Right ventricle myocardium inferior (tissue), 1 donor: ENCODE measurements around the gene POTEM. TPM values are rescaled to one million over a fixed set of nuclear protein-coding genes. Genes with fewer than 3 reads are reported as not detected.
"Not testable (repeated sequence)": the region's sequence is repeated elsewhere in the genome, so short reads cannot be mapped to it uniquely, and the experiment has no call there.

Source experiments
- ATAC-seq: fragments of 200-7000 bp; cut with Tn5 transposase; one replicate; pipeline ENCODE4 v1.9.1; 2020; ENCODE audit warnings: mild to moderate bottlenecking, moderate library complexity
- DNase-seq: peaks from one replicate; pipeline ENCODE4 v3.0.0; 2021; ENCODE audit errors: missing footprints
- intact Hi-C: fragments of 100-400 bp; cut with DNase I; formaldehyde crosslinking; loops from one replicate; pipeline ENCODE4 v1.11.0; 2022
- total RNA-seq: library from RNA; stranded (reverse); fragmentation: NEBNext Ultra II Directional; extraction: Animal tissue kit (Norgen Biotek cat#: 25700); gene quantifications from one replicate; pipeline ENCODE4 v1.2.1, GENCODE V29; 2021
- donor health status: DM: no; HTN: yes; CAD: no; lungs with severe emphysema.

POTEM gene
- total RNA-seq, 1 donor from 2014 or later, result not detected

DNA sequence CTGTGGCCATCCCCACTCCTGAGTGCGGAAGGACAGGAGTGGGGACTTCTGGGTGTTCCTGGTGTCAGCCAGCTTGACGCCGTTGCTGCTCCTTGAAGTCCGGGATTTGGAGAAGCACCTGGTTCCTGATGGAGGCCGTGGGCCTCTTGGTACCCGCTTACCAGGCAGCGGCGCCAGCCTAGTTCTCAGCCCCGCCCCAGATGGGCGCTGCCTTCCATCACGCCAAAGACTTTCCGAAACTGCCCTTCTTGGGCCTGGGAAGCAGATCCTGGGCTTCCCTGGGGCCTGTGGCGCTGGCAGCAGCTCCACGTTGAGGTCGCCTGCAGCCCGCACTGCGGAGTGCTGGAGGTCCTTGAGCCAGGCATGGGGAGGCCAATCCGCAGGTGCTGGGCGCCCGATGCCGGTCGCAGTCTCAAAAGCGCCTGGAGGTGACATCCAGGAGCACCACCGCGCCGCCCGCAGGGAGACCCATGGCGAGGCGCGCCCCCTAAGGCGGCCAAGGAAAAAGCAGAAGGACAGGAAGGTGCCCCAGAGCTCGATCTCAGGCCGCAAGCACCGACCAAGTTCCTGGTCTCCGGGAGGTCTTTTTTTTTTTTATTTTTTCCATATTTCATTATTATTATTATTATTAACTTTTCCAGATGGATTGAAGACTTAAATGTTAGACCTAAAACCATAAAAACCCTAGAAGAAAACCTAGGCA lies 59.6 kb downstream of the POTEM start:
- DNase-seq, result peak; percentile 26
- intact Hi-C loops, ATAC-seq: not testable (repeated sequence)

DNA sequence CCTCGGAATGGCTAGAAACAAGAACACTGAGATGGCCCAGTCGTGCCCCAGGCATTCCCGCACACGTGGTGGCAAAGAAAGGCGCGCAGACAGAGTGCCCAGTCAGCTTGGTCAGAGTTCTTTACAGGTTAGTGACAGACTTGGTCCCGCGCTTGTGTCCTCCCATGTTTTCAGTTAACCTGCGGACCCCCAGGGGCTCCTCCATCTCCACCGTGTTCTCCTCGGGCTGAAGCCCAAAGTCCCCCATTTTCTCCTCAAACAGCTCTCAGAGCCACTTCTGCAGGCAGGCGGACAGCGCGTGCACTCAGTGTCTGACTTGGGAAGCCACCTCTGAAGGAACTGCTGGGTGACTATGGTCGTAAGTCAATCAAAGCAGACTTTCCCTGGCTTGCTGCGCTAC lies 60.7 kb downstream of the POTEM start:
- intact Hi-C loops, ATAC-seq: not testable (repeated sequence)
- DNase-seq, result peak; percentile 17

DNA sequence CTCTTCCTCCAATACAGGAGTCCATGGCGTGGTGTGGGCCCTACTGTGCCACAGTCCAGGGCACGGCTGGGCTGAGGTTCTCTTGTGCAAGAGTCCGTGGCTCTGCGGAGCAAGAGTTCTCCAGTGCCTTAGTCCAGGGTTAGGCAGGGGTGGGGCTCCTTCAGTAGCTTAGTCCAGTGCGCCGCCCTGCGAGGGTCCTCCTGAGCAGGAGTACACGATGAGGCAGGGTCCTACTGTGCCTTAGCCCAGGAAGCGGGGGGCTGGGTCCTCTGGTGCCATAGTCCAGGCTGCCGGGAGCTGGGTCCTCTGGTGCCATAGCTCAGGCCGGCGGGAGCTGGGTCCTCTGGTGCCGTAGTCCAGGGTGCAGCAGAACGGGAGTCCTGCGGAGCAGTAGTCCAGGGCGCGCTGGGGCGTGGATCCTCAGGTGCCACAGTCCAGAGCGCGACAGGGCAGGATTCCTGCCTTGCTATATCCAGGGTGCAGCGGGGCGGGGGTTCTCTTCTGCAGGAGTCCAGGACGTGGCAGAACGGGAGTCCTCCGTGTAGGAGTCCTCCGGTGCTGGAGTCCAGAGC lies 69.7 kb downstream of the POTEM start:
- ATAC-seq, DNase-seq, intact Hi-C loops: not testable (repeated sequence)

DNA sequence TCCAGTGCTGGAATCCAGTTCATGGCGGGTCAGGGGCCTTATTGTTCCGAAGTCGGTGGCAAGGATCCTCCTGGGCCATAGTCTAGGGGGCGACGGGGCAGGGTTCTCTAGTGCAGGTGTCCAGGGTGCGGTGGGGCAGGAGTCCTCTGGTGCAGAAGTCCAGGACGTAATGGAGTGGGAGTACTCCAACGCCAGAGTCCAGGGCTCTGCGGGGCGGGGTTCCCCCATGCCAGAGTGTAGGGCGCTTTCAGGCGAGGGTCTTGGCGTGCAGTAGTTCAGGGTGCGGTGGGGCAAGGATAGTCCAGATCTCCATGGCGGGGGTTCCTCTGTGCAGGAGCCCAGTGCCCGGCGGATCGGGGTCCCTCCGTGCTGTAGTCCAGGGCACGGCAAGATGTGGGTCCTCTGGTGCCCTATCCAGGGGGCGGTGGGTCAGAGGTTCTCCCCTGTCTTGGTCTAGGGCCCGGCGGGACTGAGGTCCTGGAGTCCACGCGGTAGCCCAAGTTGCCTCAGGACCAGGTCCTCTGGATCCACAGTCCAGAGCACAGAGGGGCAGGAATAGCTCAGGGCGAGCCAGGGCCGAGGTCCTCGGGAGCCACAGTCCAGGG lies 70.9 kb downstream of the POTEM start:
- peak; percentile 39 for DNase-seq
- intact Hi-C loops, ATAC-seq: not testable (repeated sequence)

DNA sequence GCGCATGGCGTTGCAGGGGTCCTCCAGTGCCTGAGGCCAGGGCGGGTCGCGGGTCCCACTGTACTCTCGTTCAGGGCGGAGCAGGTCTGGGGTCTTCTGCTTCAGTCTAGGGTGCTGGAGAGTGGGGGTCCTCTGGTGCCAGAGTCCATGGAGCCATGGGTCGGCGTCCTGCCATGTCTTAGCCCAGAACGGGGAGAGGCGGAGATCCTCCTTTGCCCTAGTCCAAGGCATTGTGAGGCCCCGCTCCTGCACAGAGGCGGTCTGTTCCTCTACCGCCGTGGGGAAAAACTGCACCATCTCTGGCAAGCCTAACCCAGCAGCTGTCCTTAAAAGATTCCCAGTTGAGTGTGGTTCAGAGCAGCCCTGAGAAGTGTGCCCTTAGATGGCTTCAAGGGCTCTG lies 71.6 kb downstream of the POTEM start:
- intact Hi-C loops, ATAC-seq: not testable (repeated sequence)

DNA sequence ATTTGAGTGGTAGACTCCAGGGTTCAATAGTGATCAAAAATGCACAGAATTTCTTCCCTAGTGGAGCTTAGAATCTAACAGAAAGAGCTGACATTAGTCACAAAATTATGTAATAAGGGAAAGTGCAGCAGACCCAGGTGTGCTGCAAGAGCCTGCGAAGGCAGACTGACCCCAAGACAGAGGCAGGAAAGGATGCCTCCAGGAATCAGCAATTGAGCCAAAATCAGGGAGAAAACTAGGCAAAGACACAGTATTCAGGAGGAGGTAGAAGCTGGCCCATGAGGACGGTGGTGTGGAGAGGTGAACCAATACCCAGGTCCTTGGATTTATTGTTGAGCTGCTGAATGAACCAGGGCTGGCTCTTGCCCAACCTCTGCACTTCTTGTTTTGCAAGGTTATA lies 76.2 kb downstream of the POTEM start:
- DNase-seq, ATAC-seq, intact Hi-C loops: not testable (repeated sequence)

More for the DNA sequence above, 71.6 kb downstream of the POTEM start:
- DNase-seq, result not testable (repeated sequence)
